Heart right ventricle (tissue), 16 donors: Measurements from ENCODE around the gene M6PR. TPM values are rescaled to one million over a fixed set of nuclear protein-coding genes. Genes with fewer than 3 reads are reported as not detected.

Experiments
- ATAC-seq, 8 donors: fragments of 200-7000 bp; cut with Tn5 transposase; one replicate each; pipeline ENCODE4 v1.9.1; 2020; ENCODE audit warnings: mild to moderate bottlenecking in 8 of 8, moderate library complexity in 8 of 8, moderate number of reproducible peaks in 1 of 8
- DNase-seq, 2 donors: peaks; one replicate each; pipeline ENCODE4 v3.0.0-alpha.2; 2020
- H3K27ac ChIP-seq, 10 donors: fragments of 200-600 bp; sonication (generic) in 2 of 10; one replicate each; pipeline versions ENCODE4 v1.5.0 to v1.8.0; 2020 to 2022; ENCODE audit warnings: mild to moderate bottlenecking in 3 of 10
- H3K27me3 ChIP-seq, 7 donors: fragments of 200-600 bp; one replicate each; pipeline ENCODE4 v1.8.0; 2021 to 2022; ENCODE audit warnings: mild to moderate bottlenecking in 2 of 7
- H3K36me3 ChIP-seq, 9 donors: fragments of 200-600 bp; sonication (generic) in 1 of 9; one replicate each; pipeline versions ENCODE4 v1.5.0 to v1.8.0; 2020 to 2022; ENCODE audit warnings: mild to moderate bottlenecking in 2 of 9
- H3K4me1 ChIP-seq, 9 donors: fragments of 200-600 bp; sonication (generic) in 1 of 9; one replicate each; pipeline versions ENCODE4 v1.5.0 to v1.8.0; 2020 to 2022; ENCODE audit warnings: mild to moderate bottlenecking in 4 of 9
- H3K4me3 ChIP-seq, 10 donors: fragments of 200-600 bp; sonication (generic) in 2 of 10; one replicate each; pipeline versions ENCODE4 v1.5.0 to v1.8.0; 2020 to 2022; ENCODE audit warnings: mild to moderate bottlenecking in 7 of 10, moderate library complexity in 2 of 10
- H3K9me3 ChIP-seq, 11 donors: fragments of 200-600 bp in 10 of 11; sonication (generic) in 2 of 11; one replicate each; pipeline versions ENCODE4 v1.5.0 to v1.8.0; 2013 to 2022; ENCODE audit warnings: mild to moderate bottlenecking in 2 of 11, control low read depth in 1 of 11, moderate library complexity in 1 of 11
- CTCF ChIP-seq, 9 donors: fragments of 200-600 bp; sonication (generic) in 2 of 9; IDR thresholded peaks; one replicate each; pipeline versions ENCODE4 v1.5.0 to v1.8.0; 2021 to 2022; ENCODE audit warnings: antibody characterized with exemption in 9 of 9, mild to moderate bottlenecking in 5 of 9, moderate library complexity in 1 of 9
- WGBS, 2 donors: extraction: QIAGEN DNeasy Blood & Tissue Kit; methylation state at CpG; one replicate each; pipeline ENCODE4 v1.1.7; 2013; ENCODE audit warnings: inconsistent platforms in 1 of 2; 5-methylcytosine and 5-hydroxymethylcytosine counted together
- intact Hi-C, 10 donors: fragments of 100-400 bp; cut with DNase I; formaldehyde crosslinking; loops; one replicate each; pipeline versions ENCODE4 v1.11.1 to v1.14.2; 2022
- polyA plus RNA-seq, 2 donors: library from polyadenylated mRNA; stranded (reverse); fragments of 200-250 nt; gene quantifications; one replicate each; pipeline ENCODE4 v1.2.3, GENCODE V29; 2013
- total RNA-seq, 10 donors: library from RNA; stranded (reverse); fragmentation: NEBNext Ultra II Directional in 3 of 10; extraction: Animal tissue kit (Norgen Biotek cat#: 25700) in 3 of 10; gene quantifications; one replicate each; pipeline versions ENCODE4 v1.2.1 to v1.2.4, GENCODE V29; 2021 to 2023
- donor health status: Arrhythmogenic right ventricular cardiomyopathy.
- donor health status: ischemic (EF 13 %, LVEDD 7.1; RV severe dilation, severe dysfunction).
- donor health status: healthy with polysubstance abuse.
- donor health status: DM: no; HTN: yes; CAD: no.
- donor health status: DM: no; HTN: no; CAD: no.
- donor health status: ischemic (EF 25% LVEDD 6.9; RV normal size, moderate dysfunction).
- donor health status: ischemic (EF 25% LVEDD 5.7; RV mildly dilated, moderate dysfunction).
- donor health status: healthy.
- donor health status: DM: yes; HTN: yes; CAD: no.
- donor health status: Ischemic cardiomyopathy.
- donor health status: ischemic (EF 35%, LVEDD 5.7; RV mildly dilated, moderate dysfunction).
- donor health status: nonischemic (EF 11% LVEDD 7.7; RV severe dilation, severe dysfunction).
- donor health status: DM: yes; HTN: yes; CAD: no.
- donor health status: PGD.
- donor health status: ischemic (EF 29% LVEDD 5.4; RV normal size, mild dysfunction).
- donor health status: nonischemic (EF 23%, LVEDD 6.1; RV moderate dilation, normal function).

The M6PR gene
- total and polyA plus RNA-seq, 12 donors = 67.1 to 133 (median 102) TPM

- intact Hi-C loops = loop anchor here in 7 of 10 donors (2.0 to 5.0 kb wide), 3 partner anchors 39 to 87 kb away; no protein-coding TSS in a partner anchor
- H3K4me3 ChIP-seq = peak overlapping the region in 1 of 10 donors; percentile 74
- 67 to 71% methylated on average over 1 of the region's 1 CpG for WGBS, 2 donors
These were observed 2.3 kb upstream of the M6PR start for GRCh38 chr12:8951744-8952143.

DNA sequence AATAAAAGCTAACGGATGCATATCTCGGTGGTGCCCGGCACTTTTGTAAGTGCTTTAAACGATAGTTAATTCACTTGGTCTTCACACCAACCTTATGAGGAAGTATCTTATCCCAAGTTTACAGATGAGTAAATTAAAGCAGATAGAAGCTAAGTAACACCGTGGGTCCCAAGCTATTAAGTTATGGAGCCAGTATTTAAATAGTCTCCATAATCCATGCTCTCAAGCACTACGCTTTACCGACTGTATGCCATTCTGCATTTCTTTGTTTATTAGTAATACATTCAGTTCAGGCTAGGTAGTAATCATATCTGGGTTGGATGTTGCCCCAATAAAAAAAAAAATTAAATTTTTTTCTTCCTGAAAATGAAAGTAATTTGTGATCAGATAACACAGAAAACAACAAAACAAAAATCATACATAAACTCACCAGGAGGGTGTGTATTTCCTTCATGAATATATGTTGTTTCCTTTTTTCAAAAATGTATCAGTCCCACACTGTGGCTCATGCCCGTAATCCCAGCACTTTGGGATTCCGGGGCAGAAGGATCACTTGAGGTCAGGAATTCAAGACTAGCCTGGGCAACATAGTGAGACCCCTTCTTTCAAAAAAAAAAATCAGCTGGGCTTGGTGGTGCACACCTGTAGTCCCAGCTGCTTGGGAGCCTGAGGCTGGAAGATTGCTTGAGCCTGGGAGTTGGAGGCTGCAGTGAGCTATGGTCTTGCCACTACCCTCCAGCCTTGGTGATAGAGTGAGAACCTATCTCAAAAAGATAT, 1.4 kb upstream of the M6PR start:
- ATAC-seq (no peak), DNase-seq (no peak)
- Histone ChIP-seq H3K27me3 (no peaks in the 10 kb centered on the region), H3K4me3 (peak overlapping the region in 9 of 10 donors; percentile 54 to 89 (median 76)), H3K4me1 (peaks cover 7 to 46% (median 27%) of the 10 kb centered on the region in 9 donors), H3K27ac (peak overlapping the region; percentile 86 to 98 (median 96)), H3K9me3 (peaks cover 0 to 12% (median 0%) of the 10 kb centered on the region in 11 donors), H3K36me3 (peaks cover 0 to 16% (median 0%) of the 10 kb centered on the region in 9 donors)
- WGBS, 2 donors = 28% methylated on average over 9 of the region's 9 CpGs
- intact Hi-C loops = loop anchor here in 7 of 10 donors (1.0 to 5.0 kb wide), 4 partner anchors 40 to 88 kb away; no protein-coding TSS in a partner anchor
- TF ChIP-seq CTCF (IDR thresholded peaks at IDR 0.05) = peak in 1 of 9 donors; percentile 17

More at GRCh38 chr12:8951744-8952143, 2.3 kb upstream of the M6PR start:
- Histone ChIP-seq H3K9me3 (peaks cover 0 to 16% (median 0%) of the 10 kb centered on the region in 11 donors), H3K36me3 (peaks cover 0 to 10% (median 0%) of the 10 kb centered on the region in 9 donors), H3K27me3 (no peaks in the 10 kb centered on the region), H3K4me1 (peaks cover 7 to 38% (median 27%) of the 10 kb centered on the region in 9 donors), H3K27ac (peak overlapping the region in 3 of 10 donors; percentile 1 to 98 (median 94))
- no peak for TF ChIP-seq CTCF (IDR thresholded peaks at IDR 0.05)
- DNase-seq = no peak
- no peak for ATAC-seq

DNA sequence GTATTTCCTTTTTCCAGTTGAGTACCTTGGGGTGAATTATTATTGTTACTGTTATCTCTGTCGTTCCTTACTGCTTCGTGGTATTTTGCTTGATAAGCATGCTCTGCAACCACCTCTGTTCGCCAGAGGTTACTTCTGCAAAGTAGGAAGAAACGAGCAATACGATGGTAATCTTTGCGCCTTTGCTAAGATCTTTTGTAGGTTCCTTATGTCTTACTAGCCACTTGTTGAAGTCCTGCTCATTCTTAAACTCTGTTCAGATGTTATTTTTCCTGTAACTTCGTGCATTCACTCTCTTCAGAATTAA, 729 bp upstream of the M6PR start:
- Histone ChIP-seq H3K9me3 (peaks cover 0 to 10% (median 0%) of the 10 kb centered on the region in 11 donors), H3K4me3 (peak overlapping the region; percentile 54 to 89 (median 75)), H3K4me1 (peaks cover 7 to 46% (median 27%) of the 10 kb centered on the region in 9 donors), H3K36me3 (peaks cover 0 to 23% (median 3%) of the 10 kb centered on the region in 9 donors), H3K27me3 (no peaks in the 10 kb centered on the region), H3K27ac (peak overlapping the region; percentile 86 to 98 (median 96))
- ATAC-seq (peak in 1 of 8 donors; percentile 0), DNase-seq (no peak)
- TF ChIP-seq CTCF (IDR thresholded peaks at IDR 0.05) = no peak
- intact Hi-C loops = loop anchor here in 7 of 10 donors (1.0 to 5.0 kb wide), 4 partner anchors 41 to 89 kb away; no protein-coding TSS in a partner anchor
- WGBS, 2 donors = 0 to 1% methylated on average over 7 of the region's 7 CpGs

DNA sequence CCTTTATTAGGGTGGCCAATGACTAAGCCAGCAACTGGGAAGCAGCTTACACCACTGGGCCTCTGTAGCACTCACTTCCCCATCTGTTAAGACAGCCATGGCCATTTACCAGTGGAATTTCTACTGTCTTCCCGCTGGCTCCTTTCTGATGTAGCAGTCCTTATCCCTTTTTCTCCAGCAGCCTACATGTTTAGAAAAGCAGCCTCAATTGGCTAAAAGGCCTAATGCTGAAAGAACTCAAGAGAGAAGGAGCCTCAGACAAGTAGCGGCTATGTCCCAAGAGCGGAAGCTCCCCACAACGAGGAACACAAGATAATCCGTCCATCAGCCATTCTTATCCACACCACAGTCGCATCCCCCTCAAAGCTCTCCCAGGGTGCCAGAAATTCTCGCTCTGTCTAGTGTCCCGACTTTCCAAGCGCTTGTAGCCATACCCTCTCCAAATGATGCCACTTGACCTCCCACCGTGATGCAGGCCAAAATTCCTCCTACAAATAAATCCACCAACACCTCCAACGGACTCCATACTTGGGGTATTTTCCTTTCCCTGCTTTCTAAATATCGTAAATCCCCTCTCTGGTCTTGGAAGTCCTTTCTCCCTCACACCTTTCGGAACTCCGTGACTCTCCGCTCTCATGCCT, 624 bp downstream of the M6PR start:
- 1% methylated on average over 15 of the region's 15 CpGs for WGBS, 2 donors
- TF ChIP-seq CTCF (IDR thresholded peaks at IDR 0.05) = no peak
- Histone ChIP-seq H3K36me3 (peaks cover 0 to 31% (median 16%) of the 10 kb centered on the region in 9 donors), H3K27ac (peak overlapping the region; percentile 86 to 98 (median 96)), H3K27me3 (no peaks in the 10 kb centered on the region), H3K9me3 (peaks cover 0 to 10% (median 0%) of the 10 kb centered on the region in 11 donors), H3K4me3 (peak overlapping the region; percentile 54 to 89 (median 75)), H3K4me1 (peaks cover 7 to 46% (median 27%) of the 10 kb centered on the region in 9 donors)
- DNase-seq = peak in 1 of 2 donors; percentile 16
- peak in 3 of 8 donors; percentile 2 to 22 (median 4) for ATAC-seq
- intact Hi-C loops = loop anchor here in 4 of 10 donors (5.0 kb wide), 1 partner anchor 37 kb away; the partner anchor contains the start of gene PHC1 (in 4 of the 4)
